ENCODE results near the gene SOX30.

- TF ChIP-seq CTCF (IDR thresholded peaks at IDR 0.05; ENCODE audit: low read depth, low read length) (no peak), EZH2phosphoT487 (IDR thresholded peaks at IDR 0.05; ENCODE audit: low read depth) (no peak)
These were observed 69.3 kb downstream of the SOX30 start for GRCh38 chr5:157582731-157583620.

Data from OCI-LY3 (cell line).